SK-N-MC (cell line): Measurements from ENCODE around the gene MEN1.

Source experiments
- EZH2 ChIP-seq: fragments of 200-600 bp; sonication (generic); IDR thresholded peaks from one replicate; pipeline ENCODE4 v1.6.1; 2017; ENCODE audit warnings: antibody characterized with exemption
- FOXP2 ChIP-seq: optimal IDR thresholded peaks from 2 replicates; pipeline ENCODE3; 2011; ENCODE audit warnings: mild to moderate bottlenecking, moderate library complexity; ENCODE audit not compliant: insufficient read depth; ENCODE audit errors: extremely low read length, control extremely low read depth
- POLR2AphosphoS5 ChIP-seq: IDR thresholded peaks from 2 replicates; pipeline ENCODE4 v1.6.1; 2012; ENCODE audit warnings: mild to moderate bottlenecking, low read depth, low read length, borderline replicate concordance

DNA sequence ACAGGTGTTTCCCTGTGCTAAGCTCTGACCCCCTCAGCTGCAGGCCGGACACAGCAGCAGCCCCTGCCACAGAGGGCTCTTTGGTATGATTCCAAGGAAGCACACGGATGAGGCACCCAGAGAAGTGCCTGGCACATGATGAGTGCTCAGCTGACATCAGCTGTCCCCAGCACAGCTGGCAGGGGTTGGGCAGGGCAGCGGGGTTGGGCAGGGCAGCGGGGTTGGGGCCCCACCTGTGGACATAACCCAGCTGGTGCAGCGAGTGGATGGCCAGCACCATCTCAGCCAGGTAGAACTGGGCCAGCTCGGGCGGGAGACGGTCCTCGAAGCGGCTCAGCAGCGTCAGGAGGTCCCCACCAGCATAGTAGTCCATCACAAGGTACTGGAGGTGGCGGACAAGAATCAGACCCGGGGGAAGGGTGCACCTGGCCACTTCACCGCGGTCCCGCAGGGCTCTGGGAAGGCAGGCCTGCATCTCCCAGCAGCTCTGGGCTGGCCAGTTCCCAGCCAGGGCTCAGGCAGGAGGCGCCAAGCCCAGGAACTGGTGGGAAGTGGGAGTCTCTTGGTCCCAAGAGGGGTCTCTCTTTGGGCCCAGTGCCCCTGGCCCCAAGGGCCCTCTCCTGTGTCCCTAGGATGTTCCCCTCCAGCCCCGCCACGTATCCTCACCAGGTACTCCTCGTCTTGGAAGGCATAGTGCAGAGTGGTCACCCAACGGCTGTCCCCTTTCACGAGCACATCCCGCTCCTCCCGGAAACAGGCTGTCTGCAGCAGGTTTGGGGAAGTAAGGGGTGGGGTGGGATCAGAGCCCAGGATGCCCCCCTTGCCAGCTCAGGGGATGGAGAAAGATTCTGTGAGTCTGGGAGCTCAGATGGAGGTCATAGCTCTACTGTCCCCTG, 29.8 kb upstream of the MEN1 start:
- TF ChIP-seq POLR2AphosphoS5, result no peak
- TF ChIP-seq EZH2, result no peak
- no peak for TF ChIP-seq FOXP2
